HEK293T (cell line): Measurements from ENCODE around the gene LMAN1L.

Experiments used
- BHLHE40 ChIP-seq: fragments of 450-650 bp; IDR thresholded peaks from 2 replicates; pipeline ENCODE4 v1.6.1; 2016; ENCODE audit warnings: mild to moderate bottlenecking, moderate library complexity, borderline replicate concordance
- FOXK2 ChIP-seq: fragments of 450-650 bp; IDR thresholded peaks from 2 replicates; pipeline ENCODE4 v1.6.1; 2016; ENCODE audit warnings: mild to moderate bottlenecking
- FOXM1 ChIP-seq: fragments of 450-650 bp; IDR thresholded peaks from 2 replicates; pipeline ENCODE4 v1.6.1; 2017; ENCODE audit warnings: mild to moderate bottlenecking, borderline replicate concordance
- HDGF ChIP-seq: fragments of 450-650 bp; IDR thresholded peaks from 2 replicates; pipeline ENCODE4 v1.6.1; 2017; ENCODE audit warnings: antibody characterized with exemption, borderline replicate concordance
- L3MBTL2 ChIP-seq: fragments of 450-650 bp; conservative IDR thresholded peaks from 2 replicates; pipeline ENCODE4 v1.6.1; 2016; ENCODE audit warnings: mild to moderate bottlenecking
- LEF1 ChIP-seq: fragments of 450-650 bp; IDR thresholded peaks from 2 replicates; pipeline ENCODE4 v1.6.1; 2017; ENCODE audit warnings: mild to moderate bottlenecking, borderline replicate concordance
- NFRKB ChIP-seq: fragments of 450-650 bp; IDR thresholded peaks from 2 replicates; pipeline ENCODE4 v1.6.1; 2016; ENCODE audit warnings: mild to moderate bottlenecking, moderate library complexity
- SP1 ChIP-seq: fragments of 450-650 bp; IDR thresholded peaks from 2 replicates; pipeline ENCODE4 v1.6.1; 2017
- SUZ12 ChIP-seq: fragments of 450-650 bp; IDR thresholded peaks from 2 replicates; pipeline ENCODE4 v1.6.1; 2016; ENCODE audit warnings: mild to moderate bottlenecking

DNA sequence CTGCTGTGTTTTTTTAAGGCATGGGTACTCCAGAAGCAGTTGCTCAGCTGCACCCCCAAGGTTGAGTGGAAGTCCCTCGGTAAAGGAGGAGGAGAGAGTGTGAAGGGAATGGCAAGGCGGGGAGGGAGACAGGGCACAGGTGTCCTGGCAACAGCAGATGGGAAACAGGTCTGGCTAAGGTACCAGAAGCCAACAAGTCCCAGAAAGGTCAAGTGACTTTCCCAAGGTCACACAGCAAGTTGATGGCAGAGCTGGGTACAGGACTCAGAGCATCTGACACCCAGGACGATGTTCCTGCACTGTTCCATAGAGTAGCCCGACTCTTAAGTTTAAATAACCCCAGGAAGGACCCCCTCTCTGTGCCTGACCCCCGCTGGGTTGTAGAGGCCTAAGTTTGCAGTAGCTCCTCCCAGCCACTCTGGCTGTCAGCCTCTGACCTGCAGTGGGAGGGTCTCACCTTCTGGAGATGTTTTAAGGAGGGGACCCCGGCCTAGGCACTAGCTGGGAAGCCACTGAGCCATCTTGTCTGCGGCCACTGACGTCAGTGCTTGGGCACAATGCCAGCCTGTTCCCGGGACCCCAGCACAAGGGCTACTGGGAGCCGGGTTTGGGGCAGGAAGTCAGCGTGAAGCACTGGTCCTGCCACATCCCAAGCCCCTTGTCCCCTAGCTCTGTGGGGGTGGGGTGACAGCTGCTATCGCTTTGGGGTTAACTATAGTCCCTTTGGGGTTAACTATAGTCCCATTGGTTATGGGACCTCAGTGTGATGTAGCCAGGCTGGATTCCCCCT is 20.2 kb upstream of the LMAN1L start:
- TF ChIP-seq SUZ12: no peak
- TF ChIP-seq BHLHE40: no peak
- TF ChIP-seq L3MBTL2: no peak
- TF ChIP-seq LEF1: no peak
- TF ChIP-seq FOXK2: no peak
- no peak for TF ChIP-seq FOXM1
- TF ChIP-seq SP1: no peak
- no peak for TF ChIP-seq NFRKB
- no peak for TF ChIP-seq HDGF
